ENCODE results near the gene TPPP3.
"Not testable (repeated sequence)": the region's sequence is repeated elsewhere in the genome, so short reads cannot be mapped to it uniquely, and the experiment has no call there.

Gene TPPP3

DNA sequence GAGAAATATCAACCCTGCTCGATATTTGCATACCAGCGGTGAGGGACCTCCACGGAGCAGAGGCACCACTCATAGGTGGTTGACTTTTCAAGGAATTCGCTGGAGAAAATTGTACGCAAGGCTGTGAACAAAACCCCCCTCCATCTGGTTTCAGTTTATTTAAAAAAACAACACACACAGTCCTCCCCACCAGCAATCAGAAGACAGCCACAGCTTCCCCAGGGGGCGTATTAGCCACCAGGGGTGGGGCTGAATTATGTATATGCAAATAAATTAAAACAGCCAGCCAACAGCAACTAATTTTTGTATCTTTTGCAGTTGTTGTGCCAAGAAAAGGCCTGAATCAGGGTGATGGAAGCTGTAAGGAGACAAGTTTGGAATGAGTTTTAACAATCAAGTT is 31.8 kb upstream of the TPPP3 start:
- Histone ChIP-seq H3K4me3 (ENCODE audit: low read length) (no peak overlapping the region), H3K36me3 (ENCODE audit: control insufficient read depth, insufficient read depth, low read length, severe bottlenecking) (no peaks in the 10 kb centered on the region), H3K9me3 (ENCODE audit: control insufficient read depth, low read length) (no peaks in the 10 kb centered on the region), H3K9ac (ENCODE audit: low read length) (no peak overlapping the region), H3K27me3 (replicated peaks; ENCODE audit: control insufficient read depth, insufficient read depth, low read length) (peaks cover 11% of the 10 kb centered on the region), H3K4me1 (ENCODE audit: control insufficient read depth, insufficient read depth, low read length) (peaks cover 17% of the 10 kb centered on the region)
- DNase-seq (ENCODE audit: low read depth): peak; percentile 38

DNA sequence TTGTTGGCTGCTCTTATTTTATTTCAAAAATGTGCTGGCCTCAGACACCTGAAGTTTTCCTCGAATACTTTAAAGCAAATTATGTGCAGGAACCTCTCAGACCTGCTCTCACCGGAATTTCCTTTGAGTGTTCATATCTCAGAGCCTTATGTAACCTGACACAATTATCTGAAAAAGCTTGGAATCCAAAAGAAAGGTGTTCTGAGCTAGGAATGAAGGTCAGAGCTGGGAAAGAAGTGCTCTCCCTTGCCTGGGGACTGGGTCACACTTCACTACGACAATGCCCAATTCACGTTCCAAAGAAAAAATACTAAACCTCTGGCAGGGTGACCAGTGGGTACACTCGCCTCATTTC is 30.9 kb upstream of the TPPP3 start:
- H3K9ac ChIP-seq (ENCODE audit: low read length): no peak overlapping the region
- no peak overlapping the region for H3K4me3 ChIP-seq (ENCODE audit: low read length)
- no peaks in the 10 kb centered on the region for H3K9me3 ChIP-seq (ENCODE audit: control insufficient read depth, low read length)
- no peak for DNase-seq (ENCODE audit: low read depth)
- H3K27me3 ChIP-seq (replicated peaks; ENCODE audit: control insufficient read depth, insufficient read depth, low read length): peaks cover 4% of the 10 kb centered on the region
- H3K36me3 ChIP-seq (ENCODE audit: control insufficient read depth, insufficient read depth, low read length, severe bottlenecking): no peaks in the 10 kb centered on the region
- peaks cover 17% of the 10 kb centered on the region for H3K4me1 ChIP-seq (ENCODE audit: control insufficient read depth, insufficient read depth, low read length)

DNA sequence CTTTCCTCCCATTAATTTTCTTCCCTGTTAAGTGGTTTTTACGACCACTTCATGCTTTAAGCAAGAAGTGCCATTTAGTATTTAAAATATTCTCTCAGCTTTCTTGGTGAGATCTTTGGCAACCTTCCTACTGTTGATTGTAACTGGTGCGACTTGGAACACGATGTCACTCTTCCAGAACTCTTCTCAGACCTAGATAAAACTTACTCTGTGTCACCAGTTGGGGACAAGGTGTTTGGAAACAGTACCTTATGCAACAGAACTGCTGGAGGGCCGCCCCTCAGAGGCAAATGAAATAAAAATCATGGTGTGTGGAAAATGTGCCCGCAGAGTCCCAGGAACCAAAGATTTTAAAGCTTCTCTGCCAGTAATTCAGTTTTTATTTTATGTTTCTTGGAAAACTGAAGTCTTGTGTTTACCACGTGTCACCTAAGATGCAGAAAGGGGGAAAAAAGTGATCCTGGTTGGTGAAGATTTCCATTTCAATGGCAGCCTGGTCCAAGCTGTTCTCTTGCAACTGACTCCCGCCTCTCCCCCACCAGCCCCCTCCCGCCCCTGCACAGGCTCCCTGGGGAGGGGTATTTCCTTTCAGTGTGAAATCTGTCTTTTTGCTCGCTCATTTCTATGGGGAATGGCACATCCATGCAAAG is 30.4 kb upstream of the TPPP3 start:
- no peak overlapping the region for H3K4me3 ChIP-seq (ENCODE audit: low read length)
- H3K27me3 ChIP-seq (replicated peaks; ENCODE audit: control insufficient read depth, insufficient read depth, low read length): no peaks in the 10 kb centered on the region
- peaks cover 17% of the 10 kb centered on the region for H3K4me1 ChIP-seq (ENCODE audit: control insufficient read depth, insufficient read depth, low read length)
- no peak for DNase-seq (ENCODE audit: low read depth)
- no peaks in the 10 kb centered on the region for H3K36me3 ChIP-seq (ENCODE audit: control insufficient read depth, insufficient read depth, low read length, severe bottlenecking)
- H3K9me3 ChIP-seq (ENCODE audit: control insufficient read depth, low read length): no peaks in the 10 kb centered on the region
- H3K9ac ChIP-seq (ENCODE audit: low read length): no peak overlapping the region

DNA sequence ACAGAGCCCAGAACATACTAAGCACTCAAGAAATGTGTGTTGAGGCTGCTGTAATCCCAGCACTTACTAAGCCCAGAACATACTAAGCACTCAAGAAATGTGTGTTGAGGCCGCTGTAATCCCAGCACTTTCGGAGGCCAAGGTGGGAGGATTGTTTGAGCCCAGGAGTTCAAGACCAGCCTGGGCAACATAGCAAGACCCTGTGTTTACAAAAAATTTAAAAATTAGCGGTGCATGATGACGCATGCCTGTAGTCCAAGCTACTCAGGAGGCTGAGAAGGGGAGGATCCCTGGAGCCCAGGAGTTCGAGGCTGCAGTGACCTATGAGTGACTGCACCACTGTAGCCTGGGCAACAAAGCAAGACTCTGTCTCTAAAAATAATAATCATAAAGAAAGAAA is 29.7 kb upstream of the TPPP3 start:
- Histone ChIP-seq H3K36me3 (ENCODE audit: control insufficient read depth, insufficient read depth, low read length, severe bottlenecking) (no peaks in the 10 kb centered on the region), H3K27me3 (replicated peaks; ENCODE audit: control insufficient read depth, insufficient read depth, low read length) (no peaks in the 10 kb centered on the region), H3K4me3 (ENCODE audit: low read length) (no peak overlapping the region), H3K4me1 (ENCODE audit: control insufficient read depth, insufficient read depth, low read length) (peaks cover 16% of the 10 kb centered on the region), H3K9ac (ENCODE audit: low read length) (no peak overlapping the region), H3K9me3 (ENCODE audit: control insufficient read depth, low read length) (no peaks in the 10 kb centered on the region)
- no peak for DNase-seq (ENCODE audit: low read depth)

DNA sequence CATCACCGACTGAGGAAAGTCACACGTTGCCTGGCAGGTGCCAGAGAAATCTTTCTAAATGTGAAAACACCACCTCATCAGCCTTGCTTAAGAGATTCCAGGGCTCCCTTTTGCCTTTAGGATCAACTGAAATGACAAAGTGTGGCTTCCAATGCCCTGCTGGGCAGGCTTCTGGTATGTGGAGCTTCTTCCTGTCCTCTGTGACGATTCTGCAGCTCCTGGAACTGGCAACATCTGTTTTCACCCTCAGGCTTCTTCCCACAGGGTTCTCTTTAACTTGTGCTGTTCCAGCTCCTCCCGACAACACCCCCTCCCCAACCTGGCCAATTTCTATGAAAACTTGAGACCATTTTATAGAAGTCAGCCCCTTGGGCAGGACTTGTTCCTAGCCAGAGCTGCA is 27.7 kb upstream of the TPPP3 start:
- no peak for DNase-seq (ENCODE audit: low read depth)
- Histone ChIP-seq H3K27me3 (replicated peaks; ENCODE audit: control insufficient read depth, insufficient read depth, low read length) (no peaks in the 10 kb centered on the region), H3K36me3 (ENCODE audit: control insufficient read depth, insufficient read depth, low read length, severe bottlenecking) (no peaks in the 10 kb centered on the region)

DNA sequence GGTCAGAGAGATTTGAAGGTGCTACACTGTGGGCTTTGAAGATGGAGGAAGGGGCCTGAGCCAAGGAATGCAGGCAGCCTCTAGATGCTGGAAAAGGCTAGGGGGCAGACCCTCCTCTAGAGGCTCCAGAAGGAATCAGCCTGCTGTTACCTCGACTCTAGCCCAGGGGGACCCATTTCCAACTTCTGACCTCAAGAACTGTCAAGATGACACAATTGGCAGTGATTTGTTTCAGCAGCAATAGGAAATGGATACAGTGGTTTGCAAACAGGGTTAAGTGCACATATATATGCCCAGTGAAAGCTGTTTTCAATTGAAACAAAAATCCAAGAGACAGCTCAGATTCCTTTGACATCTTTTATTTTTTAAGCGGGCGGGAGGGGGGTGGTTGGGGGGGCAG is 26.6 kb upstream of the TPPP3 start:
- Histone ChIP-seq H3K27me3 (replicated peaks; ENCODE audit: control insufficient read depth, insufficient read depth, low read length) (no peaks in the 10 kb centered on the region), H3K4me1 (ENCODE audit: control insufficient read depth, insufficient read depth, low read length) (peaks cover 8% of the 10 kb centered on the region), H3K9me3 (ENCODE audit: control insufficient read depth, low read length) (no peaks in the 10 kb centered on the region), H3K9ac (ENCODE audit: low read length) (no peak overlapping the region), H3K36me3 (ENCODE audit: control insufficient read depth, insufficient read depth, low read length, severe bottlenecking) (no peaks in the 10 kb centered on the region), H3K4me3 (ENCODE audit: low read length) (no peak overlapping the region)
- no peak for DNase-seq (ENCODE audit: low read depth)

More for the DNA sequence above, 27.7 kb upstream of the TPPP3 start:
- H3K9ac ChIP-seq (ENCODE audit: low read length): no peak overlapping the region
- H3K9me3 ChIP-seq (ENCODE audit: control insufficient read depth, low read length): no peaks in the 10 kb centered on the region
- H3K4me3 ChIP-seq (ENCODE audit: low read length): no peak overlapping the region
- peaks cover 16% of the 10 kb centered on the region for H3K4me1 ChIP-seq (ENCODE audit: control insufficient read depth, insufficient read depth, low read length)

DNA sequence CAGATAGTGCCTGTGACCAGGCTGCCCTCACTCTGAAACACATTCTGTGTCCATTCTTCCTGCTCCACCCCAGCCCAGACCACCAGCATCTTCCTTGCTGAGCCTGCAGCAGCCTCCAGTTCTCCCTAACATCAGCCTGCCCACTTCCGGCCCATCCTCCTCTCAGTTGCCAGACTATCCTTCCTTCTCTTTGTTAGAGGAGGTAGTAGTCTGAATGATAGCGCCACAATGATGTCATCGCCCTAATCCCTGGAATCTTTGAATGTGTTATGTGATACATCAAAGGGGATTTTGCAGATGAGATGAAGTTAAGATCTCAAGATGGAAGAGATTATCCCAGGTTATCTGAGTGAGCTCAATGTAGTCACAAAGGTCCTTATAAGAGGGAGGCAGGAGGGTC is 26.2 kb upstream of the TPPP3 start:
- Histone ChIP-seq H3K9me3 (ENCODE audit: control insufficient read depth, low read length) (no peaks in the 10 kb centered on the region), H3K36me3 (ENCODE audit: control insufficient read depth, insufficient read depth, low read length, severe bottlenecking) (no peaks in the 10 kb centered on the region), H3K4me1 (ENCODE audit: control insufficient read depth, insufficient read depth, low read length) (peaks cover 7% of the 10 kb centered on the region), H3K9ac (ENCODE audit: low read length) (no peak overlapping the region), H3K4me3 (ENCODE audit: low read length) (no peak overlapping the region), H3K27me3 (replicated peaks; ENCODE audit: control insufficient read depth, insufficient read depth, low read length) (no peaks in the 10 kb centered on the region)
- no peak for DNase-seq (ENCODE audit: low read depth)

DNA sequence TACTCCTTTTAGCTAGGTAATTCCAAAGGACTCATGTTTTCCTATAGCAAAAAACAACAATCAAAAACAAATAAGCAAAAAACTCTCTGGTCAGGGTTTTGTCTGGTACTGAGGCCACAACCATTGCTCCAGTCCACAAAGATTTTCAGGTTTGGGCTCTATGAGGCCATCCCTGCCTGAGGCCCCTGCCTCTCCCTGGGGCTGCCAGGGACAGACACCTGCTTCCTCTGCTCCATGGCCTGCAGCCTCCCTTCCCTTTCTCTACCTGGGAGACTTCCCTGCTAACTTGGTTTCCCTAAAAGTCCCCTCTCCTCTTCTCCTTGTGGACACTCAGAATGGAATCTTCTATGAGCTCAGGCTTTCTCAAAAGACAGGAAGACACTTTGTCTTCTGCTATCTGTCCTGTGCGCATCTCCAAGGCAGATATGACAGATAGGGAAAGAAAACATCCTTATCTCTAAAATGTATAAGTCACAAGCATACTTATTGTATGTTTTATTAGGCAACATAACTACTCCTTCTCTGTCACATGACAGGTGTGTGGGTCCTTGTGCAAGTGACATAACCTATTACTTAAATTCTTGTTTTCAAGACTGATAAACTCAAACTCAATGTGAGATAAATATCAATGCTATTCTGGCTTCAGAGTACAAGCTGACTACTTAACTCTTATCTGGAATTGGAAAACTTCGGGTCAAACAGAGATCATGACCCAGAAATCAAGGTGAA is 24.2 kb upstream of the TPPP3 start:
- no peaks in the 10 kb centered on the region for H3K9me3 ChIP-seq (ENCODE audit: control insufficient read depth, low read length)
- no peak overlapping the region for H3K9ac ChIP-seq (ENCODE audit: low read length)
- no peak for DNase-seq (ENCODE audit: low read depth)
- H3K4me1 ChIP-seq (ENCODE audit: control insufficient read depth, insufficient read depth, low read length): peaks cover 8% of the 10 kb centered on the region
- H3K27me3 ChIP-seq (replicated peaks; ENCODE audit: control insufficient read depth, insufficient read depth, low read length): no peaks in the 10 kb centered on the region
- H3K4me3 ChIP-seq (ENCODE audit: low read length): no peak overlapping the region
- H3K36me3 ChIP-seq (ENCODE audit: control insufficient read depth, insufficient read depth, low read length, severe bottlenecking): no peaks in the 10 kb centered on the region

DNA sequence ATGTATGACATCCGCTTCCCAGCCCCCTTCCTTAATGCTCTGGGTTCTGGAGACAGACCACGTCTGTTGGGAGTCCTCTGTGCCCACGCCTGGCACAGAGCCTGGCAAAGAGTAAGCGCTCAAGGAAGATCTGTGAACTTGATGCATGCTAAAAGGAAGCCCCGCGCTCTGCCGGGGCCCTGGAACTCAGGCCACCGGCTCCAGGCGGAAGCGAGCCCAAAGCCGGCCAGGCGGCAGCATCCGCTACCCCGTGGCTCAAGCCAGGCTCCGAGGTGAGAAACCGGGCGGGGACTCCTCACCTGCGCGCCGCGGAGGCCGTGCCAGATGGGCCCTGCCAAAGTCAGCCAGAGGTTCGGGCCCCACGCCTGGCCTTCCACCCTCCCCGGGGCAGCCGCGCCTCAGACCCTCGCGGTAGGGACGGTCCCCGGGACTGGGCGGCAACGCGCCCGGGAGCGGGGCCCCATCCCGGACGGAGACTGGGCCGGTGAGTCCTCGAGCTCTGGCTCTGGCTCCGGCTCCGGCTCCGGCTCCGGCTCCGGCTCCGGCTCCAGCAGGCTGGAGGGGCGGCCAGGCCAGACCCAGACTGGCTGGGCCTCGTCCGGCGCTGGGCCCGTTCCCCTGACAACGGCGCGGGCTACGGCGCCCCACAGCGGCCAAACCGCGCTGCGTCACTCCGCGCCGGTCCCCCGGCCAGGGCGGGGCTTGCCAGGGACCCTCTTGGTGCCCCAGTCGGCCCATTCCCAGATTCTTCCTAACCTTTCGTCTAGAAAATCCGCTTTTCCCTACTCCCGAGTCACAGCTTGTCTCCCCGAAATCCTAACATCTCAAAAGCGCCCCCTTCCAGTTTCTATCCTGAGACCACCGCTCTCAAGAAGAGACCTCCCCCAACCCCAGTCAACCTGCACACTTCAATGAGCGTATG is 22.8 kb upstream of the TPPP3 start, which contains the start of gene ZDHHC1:
TSS of gene ZDHHC1 (minus strand) at position 606 of the 922 bp plus-strand sequence. CDS start 8,702 bp downstream, outside the sequence.
- Histone ChIP-seq H3K4me1 (ENCODE audit: control insufficient read depth, insufficient read depth, low read length) (peaks cover 9% of the 10 kb centered on the region), H3K9ac (ENCODE audit: low read length) (peak within 1 kb of the TSS; percentile 79), H3K36me3 (ENCODE audit: control insufficient read depth, insufficient read depth, low read length, severe bottlenecking) (no peaks in the 10 kb centered on the region), H3K4me3 (ENCODE audit: low read length) (peak within 1 kb of the TSS; percentile 90), H3K9me3 (ENCODE audit: control insufficient read depth, low read length) (no peaks in the 10 kb centered on the region), H3K27me3 (replicated peaks; ENCODE audit: control insufficient read depth, insufficient read depth, low read length) (no peaks in the 10 kb centered on the region)
- peak; percentile 89 for DNase-seq (ENCODE audit: low read depth)

DNA sequence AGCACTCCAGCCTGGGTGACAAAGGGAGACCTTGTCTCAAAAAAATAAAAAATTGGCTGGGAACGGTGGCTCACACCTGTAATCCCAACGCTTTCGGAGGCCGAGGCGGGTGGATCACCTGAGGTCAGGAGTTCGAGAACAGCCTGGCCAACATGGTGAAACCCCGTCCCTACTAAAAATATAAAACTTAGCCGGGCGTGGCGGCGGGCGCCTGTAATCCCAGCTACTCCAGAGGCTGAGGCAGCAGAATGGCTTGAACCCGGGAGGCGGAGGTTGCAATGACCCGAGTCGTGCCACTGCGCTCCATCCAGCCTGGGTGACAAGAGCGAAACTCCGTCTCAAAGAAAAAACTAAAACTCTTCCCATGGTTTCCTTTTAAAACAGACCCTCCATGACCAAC is 22.1 kb upstream of the TPPP3 start:
- not testable (repeated sequence) for H3K9me3 ChIP-seq (ENCODE audit: control insufficient read depth, low read length); H3K27me3 ChIP-seq (replicated peaks; ENCODE audit: control insufficient read depth, insufficient read depth, low read length); DNase-seq (ENCODE audit: low read depth); H3K36me3 ChIP-seq (ENCODE audit: control insufficient read depth, insufficient read depth, low read length, severe bottlenecking)
- peak overlapping the region; percentile 79 for H3K9ac ChIP-seq (ENCODE audit: low read length)
- H3K4me3 ChIP-seq (ENCODE audit: low read length): peak overlapping the region; percentile 90
- peaks cover 12% of the 10 kb centered on the region for H3K4me1 ChIP-seq (ENCODE audit: control insufficient read depth, insufficient read depth, low read length)

Measured in adipocyte (in vitro differentiated cells).